GM10248 (cell line): Measurements from ENCODE around the gene LOX.

Source experiments
- CTCF ChIA-PET: fragments of 300-600 bp; sonication (Branson Sonifier 250); formaldehyde crosslinking; extraction: SDS; loops from one replicate; lab custom pipeline; 2021; ENCODE audit warnings: antibody characterized with exemption; lab: Yijun Ruan, JAX
- POLR2A ChIA-PET: fragments of 350-650 bp; sonication (Branson Sonifier 250); formaldehyde crosslinking; extraction: SDS; loops from one replicate; lab custom pipeline; 2020; ENCODE audit warnings: antibody characterized with exemption; lab: Yijun Ruan, JAX
- DNase-seq: peaks from one replicate; pipeline ENCODE4 v3.0.0; 2012; ENCODE audit errors: extremely low spot score
- TF ChIP-seq, protein P1 (sequence below): IDR thresholded peaks from 2 replicates; pipeline ENCODE4 v1.5.1; 2012; ENCODE audit warnings: mild to moderate bottlenecking, low read depth; ENCODE audit errors: extremely low read depth, missing control alignments, control extremely low read depth

Gene LOX

DNA sequence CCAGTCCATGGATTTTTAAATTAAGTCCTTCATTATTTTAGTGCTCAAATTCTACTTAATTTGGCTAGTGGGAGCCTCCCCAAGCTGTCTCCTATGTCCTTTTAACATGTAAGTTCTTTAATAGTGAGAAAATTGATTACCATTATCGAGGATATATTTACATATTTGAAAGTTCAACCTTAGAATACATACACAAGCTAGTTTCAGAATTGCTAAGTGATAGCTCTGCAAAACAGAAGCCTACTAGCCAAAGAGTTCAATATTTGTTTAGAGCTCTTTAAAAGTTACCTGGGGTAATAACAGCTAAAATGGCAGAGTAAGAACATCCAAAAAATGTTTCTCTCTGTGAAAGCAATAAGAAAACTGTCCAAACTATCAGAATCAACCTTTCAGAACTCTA, 48.2 kb downstream of the LOX start:
- ChIA-PET CTCF (interaction anchor here (0.7 to 1.5 kb wide), 5 partner anchors 9 to 79 kb away, joined by 3 to 5 read pairs (median 3); no protein-coding TSS in a partner anchor), POLR2A (no interaction called here)
- no peak for DNase-seq
- TF ChIP-seq, protein P1, sequence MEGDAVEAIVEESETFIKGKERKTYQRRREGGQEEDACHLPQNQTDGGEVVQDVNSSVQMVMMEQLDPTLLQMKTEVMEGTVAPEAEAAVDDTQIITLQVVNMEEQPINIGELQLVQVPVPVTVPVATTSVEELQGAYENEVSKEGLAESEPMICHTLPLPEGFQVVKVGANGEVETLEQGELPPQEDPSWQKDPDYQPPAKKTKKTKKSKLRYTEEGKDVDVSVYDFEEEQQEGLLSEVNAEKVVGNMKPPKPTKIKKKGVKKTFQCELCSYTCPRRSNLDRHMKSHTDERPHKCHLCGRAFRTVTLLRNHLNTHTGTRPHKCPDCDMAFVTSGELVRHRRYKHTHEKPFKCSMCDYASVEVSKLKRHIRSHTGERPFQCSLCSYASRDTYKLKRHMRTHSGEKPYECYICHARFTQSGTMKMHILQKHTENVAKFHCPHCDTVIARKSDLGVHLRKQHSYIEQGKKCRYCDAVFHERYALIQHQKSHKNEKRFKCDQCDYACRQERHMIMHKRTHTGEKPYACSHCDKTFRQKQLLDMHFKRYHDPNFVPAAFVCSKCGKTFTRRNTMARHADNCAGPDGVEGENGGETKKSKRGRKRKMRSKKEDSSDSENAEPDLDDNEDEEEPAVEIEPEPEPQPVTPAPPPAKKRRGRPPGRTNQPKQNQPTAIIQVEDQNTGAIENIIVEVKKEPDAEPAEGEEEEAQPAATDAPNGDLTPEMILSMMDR = no peak

DNA sequence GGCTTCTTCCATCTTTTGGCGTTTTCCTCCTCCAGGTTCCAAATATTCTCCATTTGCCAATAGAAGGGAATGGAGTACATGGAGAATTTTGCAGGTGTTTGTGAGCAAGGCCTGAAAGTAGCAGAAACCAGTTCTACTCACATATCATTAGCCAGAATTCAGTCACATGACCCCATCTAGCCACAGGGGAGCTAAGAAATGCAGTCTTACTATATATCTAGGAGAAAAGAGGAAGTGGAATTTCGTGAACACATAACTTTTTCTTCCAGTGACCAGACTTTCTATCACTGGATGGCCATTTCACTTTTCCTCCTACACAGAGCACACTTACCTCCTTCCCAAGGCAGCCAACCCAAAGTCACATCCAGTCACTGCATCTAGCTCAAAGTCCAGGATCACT, 55.1 kb downstream of the LOX start:
- DNase-seq = no peak
- ChIA-PET CTCF (no interaction called here), POLR2A (no interaction called here)
- TF ChIP-seq, protein P1 = no peak

DNA sequence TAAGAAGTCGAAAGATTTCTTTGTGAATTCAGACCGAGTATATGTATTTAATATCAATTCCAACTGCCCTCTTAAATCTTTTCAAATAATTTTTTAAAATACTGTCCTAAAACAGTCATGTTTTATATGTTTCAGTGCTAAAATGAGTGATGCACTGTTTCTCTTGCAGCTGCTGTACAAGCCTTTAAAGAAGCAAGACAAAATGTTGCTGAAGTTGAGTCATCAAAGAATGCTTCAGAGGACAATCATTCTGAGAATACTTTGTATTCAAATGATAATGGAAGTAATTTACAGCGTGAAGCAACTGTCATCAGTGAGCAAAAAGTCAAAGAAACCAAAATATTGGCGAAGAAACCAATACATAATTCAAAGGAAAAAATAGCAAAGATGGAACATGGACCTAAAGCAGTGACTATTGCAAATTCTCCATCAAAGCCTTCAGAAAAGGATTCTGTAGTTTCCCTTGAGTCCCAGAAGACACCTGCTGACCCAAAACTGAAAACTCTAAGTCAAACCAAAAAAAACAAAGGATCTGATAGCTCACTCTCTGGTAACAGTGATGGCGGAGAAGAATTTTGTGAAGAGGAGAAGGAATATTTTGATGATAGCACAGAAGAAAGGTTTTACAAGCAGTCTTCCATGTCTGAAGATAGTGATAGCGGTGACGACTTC, 58.0 kb downstream of the LOX start:
- no peak for DNase-seq
- ChIA-PET POLR2A (no interaction called here), CTCF (interaction anchor here (1.5 kb wide), 1 partner anchor 57 kb away, joined by 4 read pairs; no protein-coding TSS in a partner anchor)
- TF ChIP-seq, protein P1 = no peak

DNA sequence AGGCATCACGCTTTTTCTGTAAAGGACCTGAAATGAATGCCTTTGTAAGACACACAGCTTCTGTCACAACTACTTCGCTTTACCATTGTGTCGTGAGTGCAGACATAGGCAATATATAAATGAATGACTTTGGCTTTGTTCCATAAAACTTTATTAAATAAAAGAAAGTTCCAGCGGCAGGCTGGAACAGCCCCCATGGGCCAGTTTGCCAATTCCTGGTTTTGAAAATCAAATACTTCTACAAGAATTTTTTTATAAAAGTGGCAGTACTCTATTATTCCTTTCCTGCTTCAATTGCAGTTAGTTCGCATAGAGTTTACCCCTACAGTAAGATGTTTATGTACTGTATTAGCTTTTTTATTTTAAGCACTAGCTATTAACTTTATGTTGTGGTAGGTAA, 62.6 kb downstream of the LOX start:
- DNase-seq = no peak
- TF ChIP-seq, protein P1 = no peak
- ChIA-PET CTCF (interaction anchor here (0.8 to 1.0 kb wide), 2 partner anchors 14 to 16 kb away, joined by 3 to 4 read pairs; no protein-coding TSS in a partner anchor), POLR2A (no interaction called here)

DNA sequence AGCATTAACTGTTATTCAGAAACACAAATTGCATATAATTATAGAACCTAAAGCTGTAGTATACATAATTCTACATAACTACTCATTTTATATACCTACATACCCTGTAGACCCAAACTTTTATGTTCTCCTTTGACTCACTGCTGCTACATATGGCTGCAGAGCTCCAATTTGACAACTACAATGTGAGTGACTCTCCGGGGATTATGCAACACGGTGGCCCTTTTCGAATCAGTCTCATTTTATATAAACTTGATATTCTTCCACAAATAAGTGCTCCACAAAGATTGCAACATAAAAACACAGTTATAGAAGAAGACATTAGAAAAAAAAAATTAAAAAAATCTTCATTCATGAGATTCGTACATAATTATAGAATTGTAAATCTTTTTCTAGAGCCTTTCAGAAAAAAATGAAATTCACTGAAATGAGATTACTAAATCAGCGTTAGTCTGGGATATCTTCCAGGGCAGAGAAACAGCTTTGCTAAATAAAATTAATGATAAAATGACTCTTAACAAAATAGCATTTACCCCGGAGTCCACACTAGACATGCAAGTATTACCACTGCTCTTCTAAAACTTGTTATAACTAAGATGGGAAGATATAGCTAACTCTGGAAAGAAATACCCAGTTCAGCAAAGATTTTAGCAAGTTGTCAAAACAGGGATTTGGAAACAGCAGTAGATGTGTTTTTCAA, 63.7 kb downstream of the LOX start:
- TF ChIP-seq, protein P1 = no peak
- ChIA-PET POLR2A (no interaction called here), CTCF (interaction anchor here (1.0 kb wide), 1 partner anchor 9 kb away, joined by 3 read pairs; no protein-coding TSS in a partner anchor)
- no peak for DNase-seq
